ENCODE results near the gene MYH16.

MYH16 gene

DNA sequence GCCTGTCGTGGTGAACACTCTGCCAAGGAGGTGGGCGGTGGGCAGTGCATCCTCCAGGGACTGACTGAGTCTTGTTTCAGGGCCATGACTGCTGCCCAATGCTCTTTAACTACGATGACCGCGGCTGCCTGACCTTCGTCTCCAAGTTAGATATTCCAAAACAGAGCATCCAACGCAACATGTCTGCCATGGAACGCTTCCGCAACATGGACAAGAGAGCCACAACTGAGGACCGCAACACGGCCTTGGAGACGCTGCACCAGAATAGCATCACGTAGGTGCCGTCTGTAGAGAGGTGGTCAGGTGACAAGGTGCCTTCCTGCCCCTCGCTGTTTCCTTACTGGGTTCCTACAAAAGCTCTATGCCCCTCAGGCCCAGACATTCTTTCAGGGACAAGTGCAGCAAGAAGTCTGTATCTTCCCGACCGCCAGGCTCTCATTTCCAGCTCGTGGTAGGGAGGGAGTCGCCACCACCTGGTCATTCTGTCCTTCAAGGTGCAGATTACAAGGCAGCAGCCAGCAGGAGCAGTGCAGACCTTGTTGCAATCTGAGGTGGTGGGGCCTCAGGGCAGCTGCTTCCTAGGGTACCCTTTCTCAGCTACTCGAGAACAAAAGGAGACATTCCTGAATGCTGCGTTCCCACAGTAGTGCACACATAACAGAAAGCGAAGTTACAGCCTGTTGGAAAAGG lies 87.0 kb downstream of the MYH16 start:
- Histone ChIP-seq H3K56ac (ENCODE audit: low read length) (no peak overlapping the region), H3K9ac (ENCODE audit: low read length) (no peak overlapping the region), H3K27me3 (ENCODE audit: insufficient read depth, low read length, poor library complexity) (no peaks in the 10 kb centered on the region), H3K4me1 (ENCODE audit: control insufficient read depth, low read depth, low read length) (no peaks in the 10 kb centered on the region), H2BK120ac (ENCODE audit: low read depth, low read length) (no peak overlapping the region), H2BK5ac (ENCODE audit: low read length) (no peak overlapping the region), H3K79me2 (ENCODE audit: control insufficient read depth, insufficient read depth, low read length) (no peaks in the 10 kb centered on the region), H3K36me3 (ENCODE audit: control insufficient read depth, insufficient read depth, low read length) (peaks cover 14% of the 10 kb centered on the region), H2AK5ac (ENCODE audit: low read length) (no peak overlapping the region), H4K8ac (ENCODE audit: low read depth, low read length) (no peak overlapping the region), H2BK15ac (replicated peaks; ENCODE audit: low read depth) (no peak overlapping the region), H3K79me1 (ENCODE audit: low read length) (no peaks in the 10 kb centered on the region), H3K18ac (ENCODE audit: low read length) (no peak overlapping the region), H3K23ac (ENCODE audit: low read length) (no peak overlapping the region), H3K4me3 (ENCODE audit: low read length) (no peak overlapping the region), H3K4ac (ENCODE audit: low read depth, low read length) (no peak overlapping the region), H3K27ac (ENCODE audit: low read depth, low read length) (no peak overlapping the region), H3K4me2 (ENCODE audit: low read length) (no peak overlapping the region), H4K5ac (ENCODE audit: low read length) (no peak overlapping the region)
- peak; percentile 60 for DNase-seq
- no CpG with 5 or more reads among the region's 22 CpGs for WGBS (ENCODE audit: extremely low coverage, insufficient coverage, low lambda C conversion rate)
